CD4-positive, alpha-beta T cell (primary cell): ENCODE results near the gene ARHGEF10L. TPM values are rescaled to one million over a fixed set of nuclear protein-coding genes. Genes with fewer than 3 reads are reported as not detected.
"Not testable (repeated sequence)": the region's sequence is repeated elsewhere in the genome, so short reads cannot be mapped to it uniquely, and the experiment has no call there.

Source experiments
- ATAC-seq: fragments of 200-7000 bp; cut with Tn5 transposase; one replicate; pipeline ENCODE4 v1.10.0; 2022; ENCODE audit warnings: mild to moderate bottlenecking; ENCODE audit not compliant: poor library complexity
- CTCF ChIA-PET: fragments of 350-600 bp; sonication (Branson Sonifier 250); formaldehyde crosslinking; loops from one replicate; lab custom pipeline; 2021; ENCODE audit warnings: antibody characterized with exemption, inconsistent platforms; lab: Charles Lee
- POLR2A ChIA-PET: fragments of 350-600 bp; sonication (Branson Sonifier 250); formaldehyde crosslinking; loops from one replicate; lab custom pipeline; 2021; ENCODE audit warnings: antibody characterized with exemption, inconsistent platforms; lab: Charles Lee
- DNase-seq, 14 experiments: peaks; one replicate each; pipeline ENCODE4 v3.0.0-alpha.2; 2013 to 2020; ENCODE audit warnings: mixed read lengths in 2 of 14
- H3K27ac ChIP-seq, 2 donors: one replicate each; pipeline versions ENCODE4 v1.5.1 to v1.7.0; 2013; ENCODE audit warnings: low read length in 2 of 2, low read depth in 1 of 2, mild to moderate bottlenecking in 1 of 2
- H3K27me3 ChIP-seq, 2 experiments: 1 replicate in 1 of 2; 2 replicates in 1 of 2; pipeline versions ENCODE4 v1.6.1 to v1.7.0; 2013; ENCODE audit warnings: low read length in 2 of 2, control low read depth in 1 of 2, mild to moderate bottlenecking in 1 of 2, moderate library complexity in 1 of 2; ENCODE audit not compliant: insufficient read depth in 2 of 2, control insufficient read depth in 1 of 2
- H3K36me3 ChIP-seq: one replicate; pipeline ENCODE4 v1.6.1; 2013; ENCODE audit warnings: low read length, control low read depth; ENCODE audit not compliant: insufficient read depth
- H3K4me1 ChIP-seq: one replicate; pipeline ENCODE4 v1.6.1; 2013; ENCODE audit warnings: low read length, control low read depth; ENCODE audit not compliant: insufficient read depth
- H3K4me3 ChIP-seq: one replicate; pipeline ENCODE4 v1.5.1; 2013; ENCODE audit warnings: mild to moderate bottlenecking, low read length, moderate library complexity
- H3K9me3 ChIP-seq, 2 experiments: 1 replicate in 1 of 2; 2 replicates in 1 of 2; pipeline versions ENCODE4 v1.6.1 to v1.7.0; 2013; ENCODE audit warnings: low read length in 2 of 2, mild to moderate bottlenecking in 2 of 2, control low read depth in 1 of 2, moderate library complexity in 1 of 2; ENCODE audit not compliant: control insufficient read depth in 1 of 2, insufficient read depth in 1 of 2
- H3K27ac Mint-ChIP-seq: one replicate; pipeline ENCODE4 v1.8.0; 2020; ENCODE audit warnings: mixed read lengths
- H3K27me3 Mint-ChIP-seq: one replicate; pipeline ENCODE4 v1.8.0; 2021; ENCODE audit warnings: mixed read lengths
- H3K36me3 Mint-ChIP-seq: one replicate; pipeline ENCODE4 v1.8.0; 2021; ENCODE audit warnings: low read depth, mixed read lengths
- H3K4me1 Mint-ChIP-seq: one replicate; pipeline ENCODE4 v1.8.0; 2021; ENCODE audit warnings: low read depth, mixed read lengths
- H3K4me3 Mint-ChIP-seq: one replicate; pipeline ENCODE4 v1.8.0; 2020; ENCODE audit warnings: mild to moderate bottlenecking, mixed read lengths
- H3K9me3 Mint-ChIP-seq: one replicate; pipeline ENCODE4 v1.8.0; 2020; ENCODE audit warnings: mixed read lengths
- intact Hi-C, 2 experiments: fragments of 100-400 bp; cut with DNase I in 1 of 2; cut with micrococcal nuclease in 1 of 2; formaldehyde crosslinking; loops; one replicate each; pipeline versions ENCODE4 v1.15.1 to v1.9.0; 2023 to 2025; cut with DNase I, micrococcal nuclease
- total RNA-seq, 174 experiments: library from RNA in 2 of 174; stranded (reverse) in 2 of 174; gene quantifications; one replicate each; pipeline ENCODE4 v1.2.3 and lab custom pipeline; 2021 to 2026
- TF ChIP-seq, protein P1 (sequence below): fragments of 200-600 bp; IDR thresholded peaks from one replicate; pipeline ENCODE4 v1.8.0; 2022; ENCODE audit warnings: antibody characterized with exemption, mild to moderate bottlenecking

ARHGEF10L gene
- total RNA-seq, 2 experiments from 2014 or later: 0.11 to 0.22 TPM

DNA sequence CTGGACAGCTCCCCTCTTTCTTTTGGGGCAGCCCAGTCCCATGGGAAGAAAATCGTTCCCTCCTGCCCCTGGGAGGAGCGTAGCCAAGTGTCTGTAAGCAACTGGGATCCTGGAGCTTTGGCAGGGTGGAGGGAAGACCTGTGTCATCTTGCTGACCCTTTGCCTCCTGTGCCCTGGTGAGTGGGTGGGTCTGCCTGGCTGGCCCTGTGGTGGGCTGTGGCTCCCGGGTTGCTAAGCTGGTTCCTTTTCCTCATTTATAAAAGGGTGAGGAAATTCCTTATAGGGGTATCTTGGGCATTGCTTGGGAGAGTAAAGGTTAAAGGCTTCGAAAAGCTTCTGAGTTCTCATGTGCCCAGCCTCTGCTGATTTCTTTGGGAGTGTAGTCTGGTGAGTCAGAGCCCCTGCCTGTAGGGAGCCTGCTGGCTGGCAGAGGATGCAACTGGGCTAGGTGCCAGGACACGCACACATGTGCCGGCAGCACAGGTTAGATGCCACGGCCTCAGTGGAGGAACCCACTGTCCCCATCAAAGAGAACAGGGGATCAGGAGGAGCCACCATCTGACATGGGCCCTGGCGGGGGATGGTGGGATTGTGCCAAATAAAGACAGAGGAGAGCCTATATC lies 85.2 kb downstream of the ARHGEF10L start:
- no peak overlapping the region for H3K4me3 ChIP-seq
- ChIA-PET CTCF (no interaction called here), POLR2A (no interaction called here)
- Mint-ChIP-seq H3K9me3 (no peaks in the 10 kb centered on the region), H3K36me3 (no peaks in the 10 kb centered on the region), H3K27ac (no peak overlapping the region), H3K4me1 (no peaks in the 10 kb centered on the region), H3K4me3 (no peak overlapping the region), H3K27me3 (no peaks in the 10 kb centered on the region)
- H3K27me3 ChIP-seq: no peaks in the 10 kb centered on the region
- H3K27ac ChIP-seq: no peak overlapping the region
- no peaks in the 10 kb centered on the region for H3K36me3 ChIP-seq
- no peaks in the 10 kb centered on the region for H3K9me3 ChIP-seq
- TF ChIP-seq, protein P1, sequence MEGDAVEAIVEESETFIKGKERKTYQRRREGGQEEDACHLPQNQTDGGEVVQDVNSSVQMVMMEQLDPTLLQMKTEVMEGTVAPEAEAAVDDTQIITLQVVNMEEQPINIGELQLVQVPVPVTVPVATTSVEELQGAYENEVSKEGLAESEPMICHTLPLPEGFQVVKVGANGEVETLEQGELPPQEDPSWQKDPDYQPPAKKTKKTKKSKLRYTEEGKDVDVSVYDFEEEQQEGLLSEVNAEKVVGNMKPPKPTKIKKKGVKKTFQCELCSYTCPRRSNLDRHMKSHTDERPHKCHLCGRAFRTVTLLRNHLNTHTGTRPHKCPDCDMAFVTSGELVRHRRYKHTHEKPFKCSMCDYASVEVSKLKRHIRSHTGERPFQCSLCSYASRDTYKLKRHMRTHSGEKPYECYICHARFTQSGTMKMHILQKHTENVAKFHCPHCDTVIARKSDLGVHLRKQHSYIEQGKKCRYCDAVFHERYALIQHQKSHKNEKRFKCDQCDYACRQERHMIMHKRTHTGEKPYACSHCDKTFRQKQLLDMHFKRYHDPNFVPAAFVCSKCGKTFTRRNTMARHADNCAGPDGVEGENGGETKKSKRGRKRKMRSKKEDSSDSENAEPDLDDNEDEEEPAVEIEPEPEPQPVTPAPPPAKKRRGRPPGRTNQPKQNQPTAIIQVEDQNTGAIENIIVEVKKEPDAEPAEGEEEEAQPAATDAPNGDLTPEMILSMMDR: no peak
- H3K4me1 ChIP-seq: peaks cover 4% of the 10 kb centered on the region
- intact Hi-C loops: no loop called here
- DNase-seq (no peak), ATAC-seq (no peak)

DNA sequence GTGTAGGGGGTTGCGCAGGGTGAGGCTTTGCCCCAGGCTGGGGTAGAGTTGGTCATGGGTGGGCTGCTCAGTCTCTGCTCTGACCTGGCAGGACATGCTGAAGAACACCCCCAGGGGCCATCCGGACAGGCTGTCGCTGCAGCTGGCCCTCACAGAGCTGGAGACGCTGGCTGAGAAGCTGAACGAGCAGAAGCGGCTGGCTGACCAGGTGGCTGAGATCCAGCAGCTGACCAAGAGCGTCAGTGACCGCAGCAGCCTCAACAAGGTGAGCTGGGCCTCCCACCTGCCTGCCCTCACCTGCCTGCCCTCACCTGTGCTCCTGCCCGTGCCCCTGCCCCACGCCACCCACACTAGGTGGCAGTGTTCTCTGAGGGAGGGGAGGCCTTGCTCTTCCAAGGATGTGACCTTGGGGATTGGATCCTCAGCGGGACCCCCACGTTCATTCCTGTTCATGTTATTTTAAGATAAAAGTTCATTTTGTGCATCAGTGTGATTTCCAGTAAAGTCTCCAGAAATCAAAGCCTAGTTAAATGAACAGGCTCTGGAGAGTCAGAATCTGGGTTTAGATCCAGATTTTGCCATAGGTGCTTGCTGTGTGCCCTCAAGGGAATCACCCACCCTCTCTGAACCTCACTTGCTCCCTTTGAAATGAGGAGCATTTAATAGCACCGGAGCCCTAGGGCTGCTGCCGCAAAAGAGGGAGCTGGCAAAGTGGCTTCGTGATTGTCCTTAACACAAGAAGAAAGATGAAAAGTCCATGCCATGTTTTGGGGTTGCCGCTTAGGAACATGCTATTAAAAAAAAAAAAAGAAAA lies 87.9 kb downstream of the ARHGEF10L start:
- no peaks in the 10 kb centered on the region for H3K36me3 Mint-ChIP-seq
- no peak overlapping the region for H3K27ac Mint-ChIP-seq
- H3K36me3 ChIP-seq: no peaks in the 10 kb centered on the region
- no peaks in the 10 kb centered on the region for H3K27me3 ChIP-seq
- TF ChIP-seq, protein P1: no peak
- no peak for DNase-seq
- no peaks in the 10 kb centered on the region for H3K9me3 ChIP-seq
- H3K4me3 Mint-ChIP-seq: no peak overlapping the region
- H3K4me1 ChIP-seq: peaks cover 4% of the 10 kb centered on the region
- ChIA-PET CTCF (no interaction called here), POLR2A (no interaction called here)
- intact Hi-C loops: no loop called here
- H3K27me3 Mint-ChIP-seq: no peaks in the 10 kb centered on the region
- H3K4me1 Mint-ChIP-seq: no peaks in the 10 kb centered on the region
- H3K27ac ChIP-seq: no peak overlapping the region
- H3K9me3 Mint-ChIP-seq: no peaks in the 10 kb centered on the region
- no peak for ATAC-seq
- no peak overlapping the region for H3K4me3 ChIP-seq

DNA sequence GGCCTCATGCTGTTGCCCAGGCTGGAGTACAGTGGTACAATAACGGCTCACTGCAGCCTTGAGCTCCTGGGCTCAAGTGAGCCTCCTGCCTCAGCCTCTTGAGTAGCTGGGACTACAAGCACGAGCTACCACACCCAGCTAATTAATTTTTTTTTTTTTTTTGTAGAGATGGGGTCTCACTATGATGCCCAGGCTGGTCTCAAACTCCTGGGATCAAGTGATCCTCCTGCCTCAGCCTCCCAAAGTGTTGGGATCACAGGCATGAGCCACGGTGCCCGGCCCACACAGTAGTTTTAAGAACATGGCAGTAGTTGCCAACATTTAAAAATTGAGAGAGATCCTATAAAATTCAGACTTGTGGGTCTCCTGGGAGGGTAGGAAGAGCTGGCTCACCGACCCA lies 89.5 kb downstream of the ARHGEF10L start:
- H3K9me3 Mint-ChIP-seq, H3K9me3 ChIP-seq, CTCF ChIA-PET, POLR2A ChIA-PET, H3K27me3 ChIP-seq, H3K4me1 ChIP-seq, intact Hi-C loops, H3K36me3 Mint-ChIP-seq, H3K27me3 Mint-ChIP-seq, H3K36me3 ChIP-seq, H3K4me1 Mint-ChIP-seq, H3K4me3 ChIP-seq, DNase-seq, H3K27ac Mint-ChIP-seq, ATAC-seq, H3K27ac ChIP-seq, H3K4me3 Mint-ChIP-seq: not testable (repeated sequence)
